ENCODE results near the gene AGO1.
"Not testable (repeated sequence)": the region's sequence is repeated elsewhere in the genome, so short reads cannot be mapped to it uniquely, and the experiment has no call there.

The AGO1 gene

DNA sequence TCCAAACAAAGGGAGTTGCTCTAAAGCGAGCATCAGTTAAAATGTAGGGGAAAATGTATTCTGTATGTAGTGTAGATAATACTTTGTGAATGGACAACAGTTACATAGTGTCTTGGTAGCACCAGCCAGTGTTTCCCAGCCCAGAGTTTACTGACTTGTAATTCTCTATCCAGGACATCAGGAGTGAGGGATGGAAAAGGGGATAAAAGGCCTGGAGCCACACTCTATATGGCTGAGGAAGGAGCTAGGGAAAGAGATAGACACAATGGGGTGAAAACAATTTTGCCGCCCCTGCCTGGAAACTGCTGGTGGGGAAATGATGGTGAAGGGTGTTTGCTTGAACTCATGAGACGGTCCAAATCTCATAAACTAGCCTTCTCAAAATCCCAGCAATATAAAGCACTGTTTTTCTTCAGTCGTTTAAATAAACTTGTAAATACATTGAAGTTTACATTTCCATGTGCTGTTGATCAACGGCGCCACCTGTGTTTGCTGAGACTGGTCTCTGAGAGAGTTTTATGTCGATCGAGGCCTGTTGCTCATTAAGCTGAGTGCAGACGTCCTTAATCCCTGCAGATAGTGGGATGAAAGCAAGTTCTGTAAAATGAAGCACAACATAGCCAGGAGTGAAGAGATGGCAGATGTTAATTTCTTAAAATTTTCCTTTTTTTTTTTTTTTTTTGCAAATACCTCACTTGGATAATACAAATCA lies 27.9 kb upstream of the AGO1 start:
- Mint-ChIP-seq H3K4me3 (no peak overlapping the region), H3K4me1 (ENCODE audit: low read depth in 2 of 2) (no peaks in the 10 kb centered on the region)

DNA sequence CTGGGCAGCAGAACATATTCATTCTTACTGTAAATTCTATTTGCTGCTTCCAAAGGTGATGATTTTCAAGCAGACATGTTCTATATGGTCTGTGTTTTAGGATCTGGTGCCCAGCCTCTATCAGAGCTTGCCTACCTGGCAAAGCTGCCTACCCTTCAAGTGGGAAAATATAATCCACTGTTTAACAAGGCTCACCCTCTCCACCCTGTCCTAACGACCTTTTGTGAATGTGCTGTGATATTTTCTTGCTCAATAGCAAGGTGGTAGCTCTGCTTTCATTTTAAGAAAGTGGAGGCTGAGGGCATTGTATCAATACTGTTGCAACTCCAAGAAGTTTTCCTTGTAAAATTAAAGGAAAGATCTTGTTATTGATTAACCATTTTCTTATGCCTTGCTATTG lies 26.0 kb upstream of the AGO1 start:
- H3K36me3 Mint-ChIP-seq (ENCODE audit: insufficient read depth) = peaks cover 30% of the 10 kb centered on the region
- H3K9me3 Mint-ChIP-seq = no peaks in the 10 kb centered on the region
- H3K4me3 Mint-ChIP-seq = no peak overlapping the region
- ATAC-seq (replicated peaks) (no peak), DNase-seq (no peak)
- H3K4me1 Mint-ChIP-seq (ENCODE audit: low read depth in 2 of 2) = peaks cover 0 to 4% of the 10 kb centered on the region in 2 donors
- H3K27ac Mint-ChIP-seq = no peak overlapping the region
- no peaks in the 10 kb centered on the region for H3K27me3 Mint-ChIP-seq

More for the DNA sequence above, 27.9 kb upstream of the AGO1 start:
- Mint-ChIP-seq H3K36me3 (ENCODE audit: insufficient read depth) (peaks cover 47% of the 10 kb centered on the region), H3K9me3 (no peaks in the 10 kb centered on the region), H3K27me3 (no peaks in the 10 kb centered on the region), H3K27ac (peak overlapping the region; percentile 27 to 46)
- DNase-seq (no peak), ATAC-seq (replicated peaks) (no peak)

DNA sequence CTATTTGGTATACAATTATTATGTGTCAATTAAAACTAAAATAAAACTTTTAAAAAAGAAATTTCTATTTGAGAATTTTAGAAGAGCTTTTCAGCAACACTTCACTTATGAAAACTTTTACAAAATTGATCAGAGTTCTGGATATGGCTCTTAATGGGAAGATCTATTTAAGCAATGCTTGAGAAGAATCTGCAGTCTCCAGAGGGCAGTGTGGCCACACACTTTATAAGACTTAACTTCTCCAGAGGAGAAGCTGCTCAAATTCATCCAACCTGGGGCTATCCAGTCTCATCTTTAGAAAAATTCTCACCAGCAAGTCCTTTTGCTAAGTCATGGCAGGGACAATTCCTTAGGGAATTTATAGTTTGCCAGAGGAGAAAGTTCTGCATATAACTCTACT lies 25.2 kb upstream of the AGO1 start:
- H3K27ac Mint-ChIP-seq = no peak overlapping the region
- peaks cover 23% of the 10 kb centered on the region for H3K36me3 Mint-ChIP-seq (ENCODE audit: insufficient read depth)
- H3K4me1 Mint-ChIP-seq (ENCODE audit: low read depth in 2 of 2) = peaks cover 0 to 4% of the 10 kb centered on the region in 2 donors

DNA sequence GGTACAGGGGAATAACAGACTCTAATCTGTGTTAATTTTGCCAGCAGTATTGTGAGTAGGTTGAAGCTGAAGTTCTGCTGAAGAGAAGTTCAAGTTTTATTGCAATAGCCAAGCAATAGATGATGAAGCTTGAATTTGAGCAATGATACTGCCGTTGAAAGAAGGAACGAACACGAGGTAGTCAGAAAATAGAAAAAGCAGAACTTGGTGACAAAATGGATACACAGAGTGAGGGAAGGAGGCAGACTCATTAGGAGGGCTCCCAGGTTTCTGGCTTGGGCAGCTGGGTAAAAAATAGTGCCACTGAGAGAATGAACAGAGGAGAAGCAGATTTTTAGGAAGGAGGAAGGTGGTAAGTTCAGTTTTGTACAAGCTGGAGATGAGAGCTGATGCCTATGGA lies 22.3 kb upstream of the AGO1 start:
- Mint-ChIP-seq H3K27me3 (no peaks in the 10 kb centered on the region), H3K9me3 (no peaks in the 10 kb centered on the region), H3K27ac (no peak overlapping the region), H3K36me3 (ENCODE audit: insufficient read depth) (peaks cover 8% of the 10 kb centered on the region), H3K4me3 (no peak overlapping the region), H3K4me1 (ENCODE audit: low read depth in 2 of 2) (peaks cover 0 to 4% of the 10 kb centered on the region in 2 donors)
- ATAC-seq (replicated peaks) (no peak), DNase-seq (no peak)

More for the DNA sequence above, 25.2 kb upstream of the AGO1 start:
- Mint-ChIP-seq H3K27me3 (no peaks in the 10 kb centered on the region), H3K9me3 (no peaks in the 10 kb centered on the region), H3K4me3 (no peak overlapping the region)
- no peak for DNase-seq
- ATAC-seq (replicated peaks) = no peak

DNA sequence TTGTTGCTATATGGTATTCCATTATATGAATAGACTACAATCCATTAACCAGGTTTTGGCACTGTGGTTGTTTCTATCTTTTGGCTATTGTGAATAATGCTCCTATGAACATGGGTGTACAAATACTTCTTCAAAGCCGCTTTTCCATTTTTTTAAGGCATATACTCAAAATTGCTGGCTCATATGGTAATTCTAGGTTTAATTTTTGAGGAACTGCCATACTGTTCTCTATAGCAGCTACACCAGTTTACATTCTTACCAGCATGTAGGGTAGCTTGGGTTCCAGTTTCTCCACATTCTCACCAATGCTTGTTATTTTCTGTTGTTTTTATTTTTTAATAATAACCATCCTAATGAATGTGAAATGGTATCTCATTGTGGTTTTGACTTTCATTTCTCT lies 19.9 kb upstream of the AGO1 start:
- Mint-ChIP-seq H3K9me3 (no peaks in the 10 kb centered on the region), H3K27ac (peak overlapping the region in 1 of 2 donors; percentile 7), H3K36me3 (ENCODE audit: insufficient read depth) (no peaks in the 10 kb centered on the region), H3K4me3 (no peak overlapping the region), H3K4me1 (ENCODE audit: low read depth in 2 of 2) (peaks cover 0 to 4% of the 10 kb centered on the region in 2 donors), H3K27me3 (no peaks in the 10 kb centered on the region)
- no peak for DNase-seq
- no peak for ATAC-seq (replicated peaks)

DNA sequence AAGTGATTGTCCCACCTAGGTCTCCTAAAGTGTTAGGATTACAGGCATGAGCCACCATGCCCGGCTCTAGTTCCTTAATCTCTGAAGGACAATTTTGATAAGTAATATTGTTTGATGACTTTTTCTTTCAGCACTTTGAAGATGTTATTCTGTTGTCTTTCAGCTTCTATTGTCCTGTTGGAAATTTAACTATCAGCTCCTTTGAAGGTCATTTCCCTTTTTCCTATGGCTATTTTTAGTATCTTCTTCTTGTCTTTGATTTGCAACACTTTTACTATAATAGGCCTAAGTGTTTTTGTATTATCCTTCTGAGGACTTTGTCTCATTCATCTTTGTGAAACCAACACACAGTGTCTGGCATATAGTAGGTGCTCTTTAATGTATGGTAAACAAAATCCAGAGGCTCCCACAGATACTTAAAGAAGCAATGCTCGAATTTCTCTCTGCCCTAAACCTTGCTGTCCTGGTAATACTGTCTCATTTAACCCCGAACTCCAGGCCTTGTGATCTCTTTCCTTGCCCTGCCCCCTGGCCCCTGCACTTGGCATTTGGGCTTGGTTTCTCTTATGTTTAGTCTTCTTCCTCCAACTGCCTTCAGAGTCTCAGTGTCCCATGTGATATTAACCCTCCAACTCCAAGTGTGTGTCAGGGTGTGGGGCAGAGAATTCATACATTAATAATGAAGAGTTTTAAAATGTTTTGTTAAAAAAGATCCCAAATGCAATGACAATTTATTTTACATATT lies 19.0 kb upstream of the AGO1 start:
- peaks cover 0 to 4% of the 10 kb centered on the region in 2 donors for H3K4me1 Mint-ChIP-seq (ENCODE audit: low read depth in 2 of 2)
- H3K36me3 Mint-ChIP-seq (ENCODE audit: insufficient read depth) = no peaks in the 10 kb centered on the region
- H3K27me3 Mint-ChIP-seq = no peaks in the 10 kb centered on the region
- H3K27ac Mint-ChIP-seq = peak overlapping the region in 1 of 2 donors; percentile 7
- DNase-seq (no peak), ATAC-seq (replicated peaks) (no peak)
- H3K4me3 Mint-ChIP-seq = no peak overlapping the region
- no peaks in the 10 kb centered on the region for H3K9me3 Mint-ChIP-seq

DNA sequence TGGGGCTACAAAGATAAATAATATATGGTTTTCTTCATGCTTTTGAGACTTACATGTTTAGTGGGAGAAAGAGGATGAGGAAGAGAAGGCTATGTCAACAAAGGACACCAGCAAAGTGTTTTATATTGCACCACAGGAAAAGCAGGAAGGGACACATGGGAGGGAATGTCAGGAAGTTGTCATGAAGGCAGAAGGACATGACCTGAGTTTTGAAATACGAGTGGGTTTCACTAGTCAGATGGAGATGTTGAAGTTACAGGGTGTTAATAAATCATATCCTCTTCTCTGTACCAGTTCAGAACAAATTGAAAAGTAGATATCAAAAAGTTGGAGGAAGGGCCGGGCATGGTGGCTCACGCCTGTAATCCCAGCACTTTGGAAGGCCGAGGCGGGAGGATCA lies 18.2 kb upstream of the AGO1 start:
- no peak overlapping the region for H3K27ac Mint-ChIP-seq
- no peaks in the 10 kb centered on the region for H3K36me3 Mint-ChIP-seq (ENCODE audit: insufficient read depth)
- no peaks in the 10 kb centered on the region for H3K27me3 Mint-ChIP-seq
- no peak for DNase-seq
- peaks cover 3 to 4% of the 10 kb centered on the region in 2 donors for H3K4me1 Mint-ChIP-seq (ENCODE audit: low read depth in 2 of 2)
- no peaks in the 10 kb centered on the region for H3K9me3 Mint-ChIP-seq
- no peak for ATAC-seq (replicated peaks)
- H3K4me3 Mint-ChIP-seq = no peak overlapping the region

DNA sequence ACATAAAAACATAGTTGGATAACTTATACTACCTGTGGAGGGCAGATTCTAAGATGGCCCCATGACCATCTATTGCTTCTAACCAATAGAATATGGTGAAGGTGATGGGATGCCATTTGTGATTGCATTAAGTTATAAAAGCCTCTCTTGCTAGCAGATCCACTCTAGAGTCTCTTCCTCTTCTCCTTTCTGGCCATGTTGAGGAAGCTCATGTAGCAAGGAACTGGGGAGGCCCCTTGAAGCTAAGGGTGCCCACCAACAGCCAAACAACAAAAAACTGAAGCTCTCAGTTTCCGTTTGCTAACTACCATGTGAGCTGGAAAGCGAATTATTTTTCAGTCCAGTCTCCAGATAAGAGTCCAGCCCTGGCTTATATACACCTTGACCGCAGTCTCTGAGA lies 16.0 kb upstream of the AGO1 start:
- no peaks in the 10 kb centered on the region for H3K36me3 Mint-ChIP-seq (ENCODE audit: insufficient read depth)
- no peaks in the 10 kb centered on the region for H3K27me3 Mint-ChIP-seq
- peaks cover 0 to 3% of the 10 kb centered on the region in 2 donors for H3K4me1 Mint-ChIP-seq (ENCODE audit: low read depth in 2 of 2)
- DNase-seq (no peak), ATAC-seq (replicated peaks) (no peak)
- no peak overlapping the region for H3K27ac Mint-ChIP-seq
- H3K4me3 Mint-ChIP-seq = no peak overlapping the region
- H3K9me3 Mint-ChIP-seq = no peaks in the 10 kb centered on the region

DNA sequence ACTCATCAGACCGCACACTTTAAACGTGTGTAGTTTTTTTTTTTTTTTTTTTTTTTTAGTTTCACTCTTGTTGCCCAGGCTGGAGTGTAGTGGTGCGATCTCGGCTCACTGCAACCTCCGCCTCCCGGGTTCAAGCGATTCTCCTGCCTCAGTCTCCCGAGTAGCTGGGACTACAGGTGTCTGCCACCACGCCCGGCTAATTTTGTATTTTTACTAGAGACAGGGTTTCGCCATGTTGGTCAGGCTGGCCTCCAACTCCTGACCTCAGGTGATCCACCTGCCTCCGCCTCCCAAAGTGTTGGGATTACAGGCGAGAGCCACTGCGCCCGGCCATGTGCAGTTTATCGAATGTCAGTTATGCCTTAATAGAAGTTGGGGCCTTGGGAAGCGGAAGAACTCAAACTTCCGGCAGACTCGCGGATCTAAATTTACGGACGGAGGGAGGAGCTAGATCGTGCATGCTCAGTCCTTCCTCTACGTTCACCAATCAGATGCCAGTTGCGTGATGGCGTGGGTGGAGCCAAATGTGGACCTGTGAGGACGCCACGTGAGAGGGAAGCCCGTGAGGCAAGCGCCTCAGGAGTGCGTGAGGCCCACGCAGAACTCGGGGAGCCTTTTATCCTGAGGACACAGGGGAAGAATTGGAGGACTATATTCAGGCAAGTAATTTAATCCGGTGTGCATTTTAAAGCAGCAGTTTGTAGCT lies 13.6 kb upstream of the AGO1 start:
- ATAC-seq (replicated peaks); DNase-seq; H3K4me1 Mint-ChIP-seq (ENCODE audit: low read depth in 2 of 2); H3K36me3 Mint-ChIP-seq (ENCODE audit: insufficient read depth); H3K27me3 Mint-ChIP-seq; H3K27ac Mint-ChIP-seq; H3K9me3 Mint-ChIP-seq; H3K4me3 Mint-ChIP-seq: not testable (repeated sequence)

DNA sequence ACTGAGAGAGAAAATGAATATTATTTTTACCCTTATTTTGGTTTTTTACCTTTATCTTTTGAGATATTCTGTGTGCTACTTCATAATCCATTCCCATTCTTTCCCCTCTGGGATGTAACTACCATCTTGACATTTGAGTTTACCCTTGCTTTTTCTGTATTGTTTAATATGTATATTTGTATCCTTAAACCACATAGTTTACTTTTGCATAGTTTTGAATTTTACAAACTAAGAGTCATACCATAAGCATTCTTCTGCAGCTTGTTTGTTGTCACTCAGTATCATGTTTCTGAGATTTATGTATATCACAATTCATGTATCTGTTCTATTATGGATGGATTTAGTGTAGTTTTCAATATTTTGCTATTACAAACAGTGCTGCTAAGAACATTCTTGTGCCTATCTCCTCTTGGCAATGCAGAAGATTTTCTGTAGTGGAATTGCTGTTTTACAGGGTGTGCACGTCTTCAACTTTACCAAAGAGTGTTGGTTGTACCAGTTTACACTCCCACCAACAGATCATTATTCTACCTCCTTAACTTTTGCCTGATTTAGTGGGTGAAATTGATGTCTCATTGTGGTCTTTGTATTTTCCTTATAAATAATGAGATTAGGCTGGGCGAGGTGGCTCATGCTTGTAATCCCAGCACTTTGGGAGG lies 12.2 kb upstream of the AGO1 start:
- peaks cover 0 to 3% of the 10 kb centered on the region in 2 donors for H3K4me1 Mint-ChIP-seq (ENCODE audit: low read depth in 2 of 2)
- H3K27me3 Mint-ChIP-seq = no peaks in the 10 kb centered on the region
- DNase-seq (no peak), ATAC-seq (replicated peaks) (no peak)
- no peak overlapping the region for H3K27ac Mint-ChIP-seq
- no peaks in the 10 kb centered on the region for H3K36me3 Mint-ChIP-seq (ENCODE audit: insufficient read depth)
- no peak overlapping the region for H3K4me3 Mint-ChIP-seq
- H3K9me3 Mint-ChIP-seq = no peaks in the 10 kb centered on the region

DNA sequence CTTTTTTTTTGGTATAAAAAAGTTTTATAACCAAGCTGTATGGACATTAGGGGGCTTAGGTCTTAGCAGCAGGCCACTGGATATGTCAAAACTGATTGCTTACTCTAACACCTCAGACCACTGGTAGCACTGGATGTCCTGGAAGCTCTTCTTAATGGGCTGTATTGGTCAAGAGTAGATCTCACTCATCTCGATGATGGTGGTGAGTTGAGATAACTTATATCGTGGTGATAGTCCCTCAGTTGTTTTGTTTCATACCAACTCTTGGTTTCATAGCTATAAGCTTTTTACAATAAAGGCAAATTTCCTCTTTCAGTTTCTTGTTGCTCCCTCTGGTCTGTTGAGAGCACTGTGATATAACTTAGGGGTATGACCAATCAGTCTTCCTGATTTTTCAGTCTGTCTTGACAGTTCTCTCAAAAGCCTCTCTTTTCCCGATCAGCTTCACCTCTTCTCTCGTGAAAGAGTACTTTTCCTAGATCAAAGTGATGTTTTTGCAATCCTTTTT lies 9.7 kb upstream of the AGO1 start:
- no peaks in the 10 kb centered on the region for H3K9me3 Mint-ChIP-seq
- H3K4me3 Mint-ChIP-seq = no peak overlapping the region
- H3K27me3 Mint-ChIP-seq = no peaks in the 10 kb centered on the region
- no peaks in the 10 kb centered on the region for H3K36me3 Mint-ChIP-seq (ENCODE audit: insufficient read depth)
- ATAC-seq (replicated peaks) = no peak
- no peak for DNase-seq
- H3K27ac Mint-ChIP-seq = no peak overlapping the region
- peaks cover 0 to 3% of the 10 kb centered on the region in 2 donors for H3K4me1 Mint-ChIP-seq (ENCODE audit: low read depth in 2 of 2)

DNA sequence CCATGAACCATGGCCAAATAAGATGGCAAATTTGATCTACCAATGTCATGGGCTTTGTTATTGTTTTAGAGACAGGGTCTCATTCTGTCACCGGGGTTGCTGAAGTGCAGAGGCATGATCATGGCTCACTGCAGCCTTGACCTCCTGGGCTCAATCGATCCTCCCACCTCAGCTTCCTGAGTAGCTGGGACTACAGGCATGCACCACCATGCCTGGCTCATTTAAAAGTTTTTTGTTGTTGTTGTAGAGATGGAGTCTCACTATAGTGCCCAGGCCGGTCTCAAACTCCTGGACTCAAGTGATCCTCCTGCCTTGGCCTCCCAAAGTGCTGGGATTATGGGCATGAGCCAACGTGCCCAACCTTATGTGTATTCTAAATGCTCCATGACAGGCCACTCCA lies 8.9 kb upstream of the AGO1 start:
- not testable (repeated sequence) for H3K27ac Mint-ChIP-seq; H3K4me3 Mint-ChIP-seq; ATAC-seq (replicated peaks); DNase-seq; H3K4me1 Mint-ChIP-seq (ENCODE audit: low read depth in 2 of 2); H3K9me3 Mint-ChIP-seq; H3K27me3 Mint-ChIP-seq; H3K36me3 Mint-ChIP-seq (ENCODE audit: insufficient read depth)

DNA sequence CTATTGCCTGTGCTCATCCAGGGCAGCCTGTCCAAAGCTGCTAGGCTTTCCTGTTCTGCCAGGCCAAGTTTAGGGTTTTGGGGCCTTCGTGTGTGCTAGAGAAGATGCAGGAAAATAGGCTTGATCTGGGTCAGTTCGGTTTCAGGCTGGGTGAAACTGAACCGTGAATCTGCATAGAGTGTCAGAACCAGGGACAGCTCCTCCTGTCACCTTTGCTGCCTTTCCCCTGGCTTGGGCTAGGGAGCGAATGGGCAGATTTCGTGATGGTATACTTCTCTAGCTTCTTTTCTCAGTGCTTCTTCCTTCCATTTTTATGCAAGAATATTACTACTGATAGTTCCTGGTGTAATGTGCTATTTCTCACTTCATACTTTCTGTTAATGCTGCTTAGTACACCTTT lies 6.0 kb upstream of the AGO1 start:
- Mint-ChIP-seq H3K27me3 (peaks cover 0 to 3% of the 10 kb centered on the region in 2 donors), H3K27ac (no peak overlapping the region), H3K4me1 (ENCODE audit: low read depth in 2 of 2) (peaks cover 0 to 1% of the 10 kb centered on the region in 2 donors), H3K36me3 (ENCODE audit: insufficient read depth) (no peaks in the 10 kb centered on the region), H3K4me3 (no peak overlapping the region), H3K9me3 (no peaks in the 10 kb centered on the region)
- ATAC-seq (replicated peaks) (no peak), DNase-seq (no peak)
